ENCODE measurements around the gene RREB1.

The RREB1 gene

GRCh38 chr6:7127680-7128079, 19.9 kb downstream of the RREB1 start:
- DNase-seq, result no peak

- no peak for DNase-seq
These were observed 21.6 kb downstream of the RREB1 start for GRCh38 chr6:7129360-7129759.

GRCh38 chr6:7129784-7130569, 22.2 kb downstream of the RREB1 start:
- DNase-seq, result no peak

GRCh38 chr6:7131390-7131789, 23.6 kb downstream of the RREB1 start:
- no peak for DNase-seq

- no peak for DNase-seq
These were observed 24.8 kb downstream of the RREB1 start for GRCh38 chr6:7132398-7133035.

GRCh38 chr6:7134999-7135745, 27.4 kb downstream of the RREB1 start:
- DNase-seq, result no peak

GRCh38 chr6:7135755-7136154, 28.0 kb downstream of the RREB1 start:
- no peak for DNase-seq

GRCh38 chr6:7136859-7137334, 29.1 kb downstream of the RREB1 start:
- DNase-seq, result no peak

GRCh38 chr6:7137335-7138045, 29.7 kb downstream of the RREB1 start:
- DNase-seq, result no peak

- DNase-seq, result no peak
These were observed 30.3 kb downstream of the RREB1 start for GRCh38 chr6:7138046-7138531.

- no peak for DNase-seq
These were observed 31.2 kb downstream of the RREB1 start for GRCh38 chr6:7138921-7139358.

GRCh38 chr6:7139835-7140470, 32.2 kb downstream of the RREB1 start:
- no peak for DNase-seq

GRCh38 chr6:7140631-7141378, 33.0 kb downstream of the RREB1 start:
- DNase-seq, result no peak

- no peak for DNase-seq
These were observed 34.6 kb downstream of the RREB1 start for GRCh38 chr6:7142228-7142801.

GRCh38 chr6:7142918-7143475, 35.2 kb downstream of the RREB1 start:
- no peak for DNase-seq

- no peak for DNase-seq
These were observed 35.8 kb downstream of the RREB1 start for GRCh38 chr6:7143476-7143974.

- DNase-seq, result no peak
These were observed 37.3 kb downstream of the RREB1 start for GRCh38 chr6:7144872-7145584.

- DNase-seq, result no peak
These were observed 37.8 kb downstream of the RREB1 start for GRCh38 chr6:7145585-7145884.

- DNase-seq, result peak; percentile 62
These were observed 38.4 kb downstream of the RREB1 start for GRCh38 chr6:7145885-7146828.
